ENCODE measurements around the gene CNOT1.
"Not testable (repeated sequence)": the region's sequence is repeated elsewhere in the genome, so short reads cannot be mapped to it uniquely, and the experiment has no call there.

The CNOT1 gene

GRCh38 chr16:58637021-58637420 lies 7.4 kb upstream of the CNOT1 start:
- not testable (repeated sequence) for DNase-seq

GRCh38 chr16:58636466-58636865 lies 6.8 kb upstream of the CNOT1 start:
- DNase-seq, result no peak

GRCh38 chr16:58635502-58635901 lies 5.9 kb upstream of the CNOT1 start:
- no peak for DNase-seq

GRCh38 chr16:58634265-58634802 lies 4.7 kb upstream of the CNOT1 start:
- no peak for DNase-seq

GRCh38 chr16:58628845-58629732 lies 537 bp downstream of the CNOT1 start:
- DNase-seq, result peak; percentile 47

GRCh38 chr16:58624209-58624608 lies 5.4 kb downstream of the CNOT1 start:
- DNase-seq, result no peak

- no peak for DNase-seq
Measured at GRCh38 chr16:58620396-58620795, 9.2 kb downstream of the CNOT1 start.

GRCh38 chr16:58615280-58615679 lies 14.3 kb downstream of the CNOT1 start:
- no peak for DNase-seq

- DNase-seq, result no peak
Measured at GRCh38 chr16:58614860-58615259, 14.8 kb downstream of the CNOT1 start.

- DNase-seq, result no peak
Measured at GRCh38 chr16:58614212-58614611, 15.4 kb downstream of the CNOT1 start.

- DNase-seq, result not testable (repeated sequence)
Measured at GRCh38 chr16:58612965-58613364, 16.7 kb downstream of the CNOT1 start.

- DNase-seq, result no peak
Measured at GRCh38 chr16:58608601-58609136, 21.0 kb downstream of the CNOT1 start.

GRCh38 chr16:58605562-58605961 lies 24.1 kb downstream of the CNOT1 start:
- DNase-seq, result no peak

- DNase-seq, result no peak
Measured at GRCh38 chr16:58591083-58591482, 38.5 kb downstream of the CNOT1 start.

GRCh38 chr16:58589326-58589905 lies 40.2 kb downstream of the CNOT1 start:
- no peak for DNase-seq

- no peak for DNase-seq
Measured at GRCh38 chr16:58588406-58588805, 41.2 kb downstream of the CNOT1 start.

- no peak for DNase-seq
Measured at GRCh38 chr16:58586340-58587030, 43.1 kb downstream of the CNOT1 start.

- DNase-seq, result no peak
Measured at GRCh38 chr16:58584831-58585505, 44.7 kb downstream of the CNOT1 start.

- no peak for DNase-seq
Measured at GRCh38 chr16:58582971-58583765, 46.5 kb downstream of the CNOT1 start.

- no peak for DNase-seq
Measured at GRCh38 chr16:58582133-58582532, 47.5 kb downstream of the CNOT1 start.

GRCh38 chr16:58579587-58579986 lies 50.0 kb downstream of the CNOT1 start:
- DNase-seq, result no peak

- no peak for DNase-seq
Measured at GRCh38 chr16:58578642-58579041, 51.0 kb downstream of the CNOT1 start.
